Activated naive CD8-positive, alpha-beta T cell treated with anti-CD3 and anti-CD28 coated beads for 36 hours (primary cell): ENCODE measurements around the gene FREM1. TPM values are rescaled to one million over a fixed set of nuclear protein-coding genes. Genes with fewer than 3 reads are reported as not detected.

ENCODE experiments used
- DNase-seq: peaks from one replicate; pipeline ENCODE4 v3.0.0; 2021
- H3K27ac Mint-ChIP-seq: one replicate; pipeline ENCODE4 v1.8.0; 2022; ENCODE audit warnings: mild to moderate bottlenecking, moderate library complexity, mixed read lengths
- H3K27me3 Mint-ChIP-seq: one replicate; pipeline ENCODE4 v1.8.0; 2022; ENCODE audit warnings: mild to moderate bottlenecking, mixed read lengths
- H3K36me3 Mint-ChIP-seq: one replicate; pipeline ENCODE4 v1.8.0; 2021; ENCODE audit warnings: mild to moderate bottlenecking, mixed read lengths
- H3K4me1 Mint-ChIP-seq: one replicate; pipeline ENCODE4 v1.8.0; 2021; ENCODE audit warnings: mixed read lengths
- H3K4me3 Mint-ChIP-seq: one replicate; pipeline ENCODE4 v1.8.0; 2022; ENCODE audit warnings: mild to moderate bottlenecking, moderate library complexity, mixed read lengths
- H3K9me3 Mint-ChIP-seq: one replicate; pipeline ENCODE4 v1.8.0; 2022; ENCODE audit warnings: mixed read lengths
- total RNA-seq, 2 experiments: library from RNA; stranded (reverse); gene quantifications; one replicate each; pipeline ENCODE4 v1.2.3, GENCODE V29; 2021

FREM1 gene
- total RNA-seq, 2 experiments from 2014 or later: not detected

DNA sequence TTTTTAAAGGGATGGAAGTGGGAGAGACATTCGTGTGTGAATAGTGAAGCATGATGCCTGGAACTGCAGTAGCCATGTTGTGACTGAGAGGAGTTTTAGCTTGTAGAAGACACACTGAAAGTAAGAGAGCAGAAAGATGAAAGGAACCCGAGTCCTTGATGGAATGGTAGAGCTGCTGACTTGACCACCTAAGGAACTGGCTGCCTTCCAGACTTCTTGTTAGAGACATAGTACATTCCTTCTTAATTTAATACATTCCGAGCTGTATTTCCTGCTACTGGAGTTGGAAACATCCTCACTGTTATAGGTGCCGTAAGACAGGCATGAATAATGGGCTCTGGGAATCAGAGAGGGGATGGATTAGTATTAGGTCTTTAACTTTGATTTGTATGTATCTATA, 195.1 kb downstream of the FREM1 start:
- peaks cover 1% of the 10 kb centered on the region for H3K9me3 Mint-ChIP-seq
- DNase-seq: no peak
- peaks cover 27% of the 10 kb centered on the region for H3K27me3 Mint-ChIP-seq

DNA sequence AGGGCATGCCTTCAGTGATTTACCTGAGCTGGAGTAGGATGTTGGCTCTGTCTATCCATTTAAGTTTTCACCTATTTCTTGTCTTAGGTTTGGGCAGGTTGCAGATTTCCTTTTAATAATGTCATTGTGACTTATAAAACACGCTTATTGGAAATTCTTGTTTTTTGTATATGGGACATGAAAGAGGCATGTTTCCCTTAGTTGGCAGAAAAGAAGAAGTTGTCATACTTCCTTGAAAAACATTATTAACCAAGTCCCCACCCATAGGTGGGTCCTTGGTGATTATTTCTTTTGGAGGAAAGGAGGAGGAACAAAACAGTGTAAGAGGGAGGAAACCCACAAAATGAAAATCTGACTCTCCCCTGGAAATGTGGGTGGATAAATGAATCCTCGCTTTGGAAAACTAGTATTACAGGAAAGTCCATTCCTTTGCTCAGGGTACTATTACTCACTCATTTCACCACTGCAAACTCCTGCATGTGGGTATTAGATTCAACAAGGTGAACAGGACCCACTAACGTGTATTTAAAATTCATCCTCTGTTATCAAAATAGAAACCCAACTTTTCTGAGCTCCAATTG, 197.0 kb downstream of the FREM1 start:
- Mint-ChIP-seq H3K27me3 (peaks cover 30% of the 10 kb centered on the region), H3K4me3 (no peak overlapping the region), H3K4me1 (peaks cover 2% of the 10 kb centered on the region), H3K36me3 (no peaks in the 10 kb centered on the region), H3K27ac (no peak overlapping the region), H3K9me3 (peaks cover 7% of the 10 kb centered on the region)
- no peak for DNase-seq

More for the DNA sequence above, 195.1 kb downstream of the FREM1 start:
- no peak overlapping the region for H3K27ac Mint-ChIP-seq
- H3K36me3 Mint-ChIP-seq: no peaks in the 10 kb centered on the region
- H3K4me3 Mint-ChIP-seq: no peak overlapping the region
- peaks cover 2% of the 10 kb centered on the region for H3K4me1 Mint-ChIP-seq

DNA sequence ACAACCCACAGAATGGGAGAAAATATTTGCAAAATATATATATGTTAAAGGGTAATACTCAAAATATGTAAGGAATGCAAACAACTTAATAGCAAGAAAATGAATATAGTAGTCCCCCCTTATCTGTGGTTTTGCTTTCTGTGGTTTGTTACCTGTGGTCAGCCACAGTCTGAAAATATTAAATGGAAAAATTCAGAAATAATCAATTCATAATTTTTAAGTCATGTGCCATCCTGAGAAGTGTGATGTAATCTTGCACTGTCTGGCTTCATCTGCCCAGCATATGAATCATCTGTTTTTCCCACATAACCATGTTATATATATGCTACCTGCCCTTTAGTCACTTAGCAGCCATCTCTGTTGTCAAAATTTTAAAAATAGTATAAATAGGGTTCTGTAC, 199.4 kb downstream of the FREM1 start:
- Mint-ChIP-seq H3K36me3 (peaks cover 1% of the 10 kb centered on the region), H3K27ac (no peak overlapping the region), H3K9me3 (peaks cover 19% of the 10 kb centered on the region), H3K4me1 (peaks cover 2% of the 10 kb centered on the region), H3K27me3 (peaks cover 37% of the 10 kb centered on the region), H3K4me3 (no peak overlapping the region)
- no peak for DNase-seq

DNA sequence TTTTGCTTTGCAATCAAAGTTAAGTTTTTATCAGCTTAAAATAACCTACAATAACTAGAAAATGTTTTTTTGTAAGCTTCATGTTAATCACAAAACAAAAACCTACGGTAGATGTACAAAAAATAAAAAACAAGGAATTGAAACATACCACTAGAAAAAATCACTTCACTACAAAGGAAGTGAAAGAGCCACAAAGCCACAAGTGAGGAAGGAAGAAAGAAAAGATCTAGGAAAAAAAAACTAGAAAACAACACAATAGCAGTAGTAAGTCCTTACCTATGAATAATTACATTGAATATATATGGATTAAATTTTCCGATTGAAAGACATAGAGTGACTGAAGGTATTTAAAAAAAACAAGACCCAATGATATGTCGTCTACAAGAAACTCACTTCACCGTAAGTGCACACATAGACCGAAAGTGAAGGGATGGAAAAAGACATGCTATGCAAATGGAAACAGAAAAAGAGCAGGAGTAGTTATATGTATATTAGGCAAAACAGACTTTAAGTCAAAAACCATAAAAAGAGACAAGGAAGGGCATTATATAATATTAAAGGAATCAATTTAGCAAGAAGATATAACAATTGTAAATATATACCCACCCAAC, 203.6 kb downstream of the FREM1 start:
- Mint-ChIP-seq H3K4me1 (peaks cover 2% of the 10 kb centered on the region), H3K36me3 (peaks cover 4% of the 10 kb centered on the region), H3K27me3 (peaks cover 31% of the 10 kb centered on the region), H3K9me3 (peaks cover 28% of the 10 kb centered on the region), H3K27ac (no peak overlapping the region), H3K4me3 (no peak overlapping the region)
- no peak for DNase-seq

DNA sequence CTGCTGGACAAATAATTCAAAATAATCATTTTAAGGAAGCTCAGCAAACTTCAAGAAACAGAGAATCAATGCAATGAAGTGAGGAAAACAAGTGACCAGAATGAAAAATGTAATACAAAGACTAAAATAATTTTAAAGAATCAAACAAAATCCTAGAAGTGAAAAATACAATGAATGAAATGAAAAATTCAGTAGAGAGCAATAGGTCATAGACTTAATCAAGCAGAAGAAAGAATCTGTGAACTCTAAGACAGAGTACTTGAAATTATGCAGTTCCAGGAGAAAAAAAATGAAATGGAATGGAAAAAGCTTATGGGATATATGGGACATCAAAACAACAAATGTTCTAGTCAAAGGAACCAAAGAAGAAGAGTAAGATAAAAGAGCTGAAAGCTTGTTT, 205.1 kb downstream of the FREM1 start:
- Mint-ChIP-seq H3K4me3 (no peak overlapping the region), H3K4me1 (no peaks in the 10 kb centered on the region), H3K27me3 (peaks cover 29% of the 10 kb centered on the region), H3K9me3 (peaks cover 27% of the 10 kb centered on the region), H3K27ac (no peak overlapping the region), H3K36me3 (peaks cover 4% of the 10 kb centered on the region)
- no peak for DNase-seq

- Mint-ChIP-seq H3K27me3 (peaks cover 26% of the 10 kb centered on the region), H3K4me3 (no peak overlapping the region), H3K36me3 (peaks cover 4% of the 10 kb centered on the region), H3K4me1 (no peaks in the 10 kb centered on the region), H3K27ac (no peak overlapping the region), H3K9me3 (peaks cover 25% of the 10 kb centered on the region)
- DNase-seq: no peak
Observed at GRCh38 chr9:14704281-14704680, 205.9 kb downstream of the FREM1 start.

- Mint-ChIP-seq H3K27ac (no peak overlapping the region), H3K27me3 (peaks cover 7% of the 10 kb centered on the region), H3K36me3 (peaks cover 4% of the 10 kb centered on the region), H3K4me3 (no peak overlapping the region), H3K9me3 (peaks cover 17% of the 10 kb centered on the region), H3K4me1 (no peaks in the 10 kb centered on the region)
- DNase-seq: no peak
Observed at GRCh38 chr9:14702200-14702720, 208.0 kb downstream of the FREM1 start.

- DNase-seq: peak; percentile 74
- no peaks in the 10 kb centered on the region for H3K9me3 Mint-ChIP-seq
- H3K4me1 Mint-ChIP-seq: peaks cover 30% of the 10 kb centered on the region
- peak within 1 kb of the TSS; percentile 91 for H3K27ac Mint-ChIP-seq
- no peaks in the 10 kb centered on the region for H3K27me3 Mint-ChIP-seq
- H3K36me3 Mint-ChIP-seq: peaks cover 12% of the 10 kb centered on the region
- H3K4me3 Mint-ChIP-seq: peak within 1 kb of the TSS; percentile 94
Observed at GRCh38 chr9:14693251-14693861, 216.9 kb downstream of the FREM1 start, which contains the start of gene ZDHHC21. ZDHHC21 (minus strand) TSS chr9:14693432; CDS start chr9:14674340, 19,092 bp downstream.

GRCh38 chr9:14692470-14693250, 217.6 kb downstream of the FREM1 start:
- H3K36me3 Mint-ChIP-seq: peaks cover 18% of the 10 kb centered on the region
- peak overlapping the region; percentile 81 for H3K27ac Mint-ChIP-seq
- H3K4me3 Mint-ChIP-seq: peak overlapping the region; percentile 94
- no peaks in the 10 kb centered on the region for H3K27me3 Mint-ChIP-seq
- H3K4me1 Mint-ChIP-seq: peaks cover 34% of the 10 kb centered on the region
- no peak for DNase-seq
- no peaks in the 10 kb centered on the region for H3K9me3 Mint-ChIP-seq

DNA sequence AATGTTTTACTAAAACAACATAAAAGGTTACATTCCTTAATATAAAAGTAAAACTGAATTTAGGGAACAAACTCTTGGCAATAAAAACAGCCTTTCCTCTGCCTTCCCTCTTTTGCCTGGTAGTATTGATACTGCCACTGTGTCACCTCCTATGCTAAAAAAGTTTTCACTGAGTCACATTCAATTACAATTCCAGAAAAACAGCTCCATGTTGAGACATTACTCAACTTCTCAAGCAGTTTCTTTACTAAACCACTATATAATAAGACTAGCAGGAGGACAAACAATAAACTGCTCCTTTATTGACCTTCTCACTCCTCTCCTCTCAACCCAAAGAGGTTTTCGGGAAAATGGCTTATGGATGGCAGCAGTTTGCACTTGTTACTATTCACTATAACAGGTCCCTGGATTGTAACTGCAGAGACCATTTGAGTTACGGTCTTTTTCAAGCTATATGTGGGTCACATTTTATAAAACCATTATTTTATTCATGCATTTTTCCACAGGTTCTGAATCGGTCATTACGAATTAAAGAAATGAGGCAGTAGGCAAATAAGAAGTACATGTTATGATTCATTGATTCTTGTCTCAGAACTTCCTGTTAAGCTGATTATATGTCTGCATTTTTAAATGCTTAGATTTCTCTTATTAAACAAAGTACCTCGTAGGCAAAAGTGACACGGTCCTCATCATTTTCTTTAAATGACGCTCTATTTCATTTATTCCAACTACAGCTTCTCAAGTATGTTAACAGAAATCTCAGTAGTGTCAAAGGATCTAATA, 219.1 kb downstream of the FREM1 start:
- no peak for DNase-seq
- peaks cover 34% of the 10 kb centered on the region for H3K4me1 Mint-ChIP-seq
- H3K4me3 Mint-ChIP-seq: no peak overlapping the region
- peaks cover 18% of the 10 kb centered on the region for H3K36me3 Mint-ChIP-seq
- H3K27me3 Mint-ChIP-seq: no peaks in the 10 kb centered on the region
- H3K9me3 Mint-ChIP-seq: no peaks in the 10 kb centered on the region
- H3K27ac Mint-ChIP-seq: no peak overlapping the region

DNA sequence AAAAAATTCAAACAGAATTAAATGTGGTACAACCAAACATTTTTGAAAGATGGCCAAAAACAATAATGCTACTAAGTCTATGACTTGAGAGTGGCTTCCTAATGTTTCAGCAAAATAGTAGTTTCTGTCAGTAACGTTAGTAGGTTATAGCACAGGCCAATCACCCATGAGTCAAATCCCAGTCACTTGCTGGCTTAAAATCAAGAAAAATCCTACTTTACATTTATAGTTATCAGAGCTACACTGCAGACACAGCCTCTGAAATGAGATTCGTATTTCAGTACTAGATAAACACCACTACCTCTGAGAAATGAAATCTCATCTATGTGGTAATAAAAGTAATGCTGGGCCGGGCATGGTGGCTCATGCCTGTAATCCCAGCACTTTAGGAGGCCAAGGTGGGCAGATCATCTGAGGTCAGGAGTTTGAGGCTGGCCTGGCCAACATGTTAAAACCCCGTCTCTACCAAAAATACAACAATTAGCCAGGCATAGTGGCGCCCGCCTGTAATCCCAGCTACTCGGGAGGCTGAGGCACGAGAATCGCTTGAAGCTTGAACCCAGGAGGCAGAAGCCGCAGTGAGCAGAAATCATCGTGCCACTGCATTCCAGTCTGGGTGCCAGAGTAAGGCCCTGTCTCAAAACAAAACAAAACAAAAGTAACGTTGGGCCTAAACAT, 223.0 kb downstream of the FREM1 start:
- Mint-ChIP-seq H3K36me3 (peaks cover 36% of the 10 kb centered on the region), H3K9me3 (no peaks in the 10 kb centered on the region), H3K27ac (no peak overlapping the region), H3K4me1 (peaks cover 24% of the 10 kb centered on the region), H3K4me3 (no peak overlapping the region), H3K27me3 (no peaks in the 10 kb centered on the region)
- DNase-seq: no peak

GRCh38 chr9:14686168-14686567, 224.1 kb downstream of the FREM1 start:
- no peak overlapping the region for H3K27ac Mint-ChIP-seq
- H3K36me3 Mint-ChIP-seq: peaks cover 43% of the 10 kb centered on the region
- peaks cover 17% of the 10 kb centered on the region for H3K4me1 Mint-ChIP-seq
- H3K4me3 Mint-ChIP-seq: no peak overlapping the region
- H3K27me3 Mint-ChIP-seq: no peaks in the 10 kb centered on the region
- H3K9me3 Mint-ChIP-seq: no peaks in the 10 kb centered on the region
- DNase-seq: no peak
